Eye (tissue), 1 donor: ENCODE results near the gene LACRT.
"Not testable (repeated sequence)": the region's sequence is repeated elsewhere in the genome, so short reads cannot be mapped to it uniquely, and the experiment has no call there.

ENCODE experiments used
- DNase-seq: peaks from one replicate; pipeline ENCODE4 v3.0.0-alpha.2; 2015

Gene LACRT, protein sequence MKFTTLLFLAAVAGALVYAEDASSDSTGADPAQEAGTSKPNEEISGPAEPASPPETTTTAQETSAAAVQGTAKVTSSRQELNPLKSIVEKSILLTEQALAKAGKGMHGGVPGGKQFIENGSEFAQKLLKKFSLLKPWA

DNA sequence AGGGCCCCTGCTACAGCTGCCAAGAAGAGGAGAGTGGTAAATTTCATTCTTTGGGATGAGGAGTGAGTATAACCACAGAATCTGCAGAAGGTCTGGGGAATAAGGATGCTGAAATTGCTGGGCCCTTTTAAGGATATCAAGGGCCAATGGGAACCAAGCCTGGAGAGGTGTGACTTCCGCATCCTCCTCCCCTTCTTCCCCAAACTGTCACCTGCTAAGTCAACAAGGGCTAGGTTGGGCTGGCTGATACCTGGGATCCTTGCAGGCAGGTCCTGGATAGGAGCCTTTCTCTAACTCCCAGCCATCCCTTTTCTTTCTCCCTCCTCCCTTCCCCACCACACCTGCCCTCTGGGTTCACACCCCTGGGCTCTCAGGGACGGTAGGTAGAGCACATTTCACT lies at the start of gene LACRT:
Gene LACRT (minus strand): TSS at position 101 of the 400 bp plus-strand sequence. CDS start 54 bp downstream, at position 47.
- DNase-seq, result no peak

DNA sequence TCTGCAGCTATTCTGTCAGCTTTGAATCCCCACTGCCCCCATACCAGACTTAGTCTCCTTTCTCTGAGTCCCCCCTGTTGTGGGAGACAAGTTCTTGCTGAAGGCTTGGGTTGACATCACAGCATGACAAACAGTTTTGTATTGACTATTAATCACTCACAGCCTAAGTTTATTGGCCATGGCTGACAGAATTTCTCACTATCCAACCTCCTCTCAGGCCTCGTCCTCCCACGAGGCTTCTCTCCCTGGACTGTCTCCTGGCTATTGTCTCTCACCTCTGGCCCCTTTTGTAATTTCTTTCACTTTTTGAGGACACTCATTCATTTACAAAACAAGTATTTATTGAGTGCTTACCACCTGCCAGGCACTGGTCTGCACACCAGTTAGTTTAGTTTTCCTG lies 48.7 kb upstream of the LACRT start:
- DNase-seq, result no peak

DNA sequence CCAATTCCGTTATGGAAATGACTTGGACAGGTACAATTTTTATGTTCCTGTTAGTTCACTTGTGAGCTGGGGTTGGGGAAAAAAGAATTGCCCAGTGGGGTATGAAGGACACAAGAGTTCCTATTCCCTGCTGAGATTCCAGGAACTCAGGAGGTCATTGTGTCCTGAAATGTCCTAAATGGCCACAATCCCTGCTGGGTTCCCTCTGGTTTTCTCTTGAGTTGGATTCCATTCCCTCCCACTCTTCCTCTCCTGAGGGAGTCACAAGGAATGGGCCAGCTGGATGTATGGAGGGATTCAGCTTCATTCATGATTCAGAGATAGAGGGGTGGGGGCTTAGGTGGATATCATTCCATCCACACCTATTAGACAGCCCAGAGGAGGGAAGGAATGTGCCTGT lies 48.0 kb upstream of the LACRT start:
- DNase-seq, result no peak

DNA sequence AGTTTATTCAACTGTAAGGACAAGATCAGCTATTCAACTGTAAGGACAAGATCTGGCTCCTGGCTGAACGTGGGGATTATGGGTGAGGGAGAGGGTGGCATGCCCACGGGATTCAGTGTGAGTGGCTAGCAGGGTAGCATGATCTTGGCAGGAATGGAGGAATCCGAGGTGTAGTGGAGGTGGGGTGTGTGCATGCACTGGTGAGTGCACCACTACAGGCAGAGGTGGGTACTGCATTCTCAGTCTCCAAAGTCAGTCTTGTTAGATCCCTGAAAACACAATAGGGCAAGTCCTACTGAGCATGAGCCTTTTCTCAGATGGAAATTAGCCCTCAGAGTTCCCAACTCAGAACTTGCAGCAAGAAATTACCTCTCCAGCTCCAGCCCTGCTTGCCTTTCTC lies 45.7 kb upstream of the LACRT start:
- DNase-seq, result no peak

DNA sequence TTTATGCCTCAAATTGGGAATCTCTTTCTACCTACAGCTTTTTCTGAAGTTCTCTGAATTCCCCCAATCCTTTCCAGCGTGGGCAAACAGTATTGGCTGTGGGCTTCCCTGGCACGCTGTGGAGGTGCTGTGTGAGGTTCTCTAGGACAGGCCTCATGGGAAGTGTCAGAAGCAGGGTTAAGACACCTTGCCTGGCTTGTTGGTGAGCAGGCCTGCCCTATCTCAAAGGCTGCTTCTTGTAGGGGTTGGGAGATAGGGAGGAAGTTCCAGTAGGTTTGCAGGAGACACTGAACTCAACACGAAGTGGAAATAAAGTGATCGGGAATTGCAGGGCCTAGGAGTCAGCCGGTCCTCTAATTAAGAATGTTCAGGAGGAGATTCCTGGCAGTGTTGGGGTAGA lies 43.4 kb upstream of the LACRT start:
- no peak for DNase-seq

DNA sequence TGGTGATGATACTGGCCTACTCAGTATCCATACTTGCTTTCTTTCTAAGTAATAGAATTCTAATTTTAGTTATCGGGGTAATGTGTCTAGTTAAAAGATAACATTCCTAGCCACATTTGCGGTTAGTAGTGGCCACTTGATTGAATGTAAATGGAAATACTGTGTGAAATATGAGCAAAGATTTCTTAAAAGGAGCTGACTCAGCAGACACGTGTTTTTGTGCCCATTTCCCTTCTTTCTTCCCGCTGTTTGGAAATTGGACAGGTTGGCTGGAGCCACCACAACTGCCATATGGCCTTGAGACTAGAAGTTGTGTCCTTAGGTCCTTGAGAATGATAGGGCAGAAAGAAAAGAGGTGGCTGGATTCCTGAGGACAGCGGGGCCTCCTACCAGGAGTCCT lies 33.2 kb upstream of the LACRT start:
- no peak for DNase-seq

DNA sequence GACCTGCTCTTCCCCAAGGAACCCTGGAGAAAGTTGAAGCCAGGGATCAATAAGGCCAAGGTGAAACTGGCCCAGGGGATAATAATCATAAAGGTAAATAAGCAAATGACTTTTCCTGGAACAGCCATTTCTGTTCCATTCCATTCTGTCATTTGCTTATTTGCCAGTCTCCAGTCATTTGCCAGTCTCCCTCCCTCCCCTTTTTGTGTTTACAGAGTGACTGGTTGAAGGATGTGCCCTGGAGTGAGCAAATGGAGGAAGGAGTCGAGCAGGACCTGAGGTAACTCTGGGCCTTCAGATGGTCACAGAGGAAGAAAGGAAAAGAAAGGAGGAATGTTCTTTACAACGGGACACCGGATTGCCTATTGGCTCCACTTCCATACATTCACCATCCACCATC lies 31.3 kb upstream of the LACRT start:
- no peak for DNase-seq

DNA sequence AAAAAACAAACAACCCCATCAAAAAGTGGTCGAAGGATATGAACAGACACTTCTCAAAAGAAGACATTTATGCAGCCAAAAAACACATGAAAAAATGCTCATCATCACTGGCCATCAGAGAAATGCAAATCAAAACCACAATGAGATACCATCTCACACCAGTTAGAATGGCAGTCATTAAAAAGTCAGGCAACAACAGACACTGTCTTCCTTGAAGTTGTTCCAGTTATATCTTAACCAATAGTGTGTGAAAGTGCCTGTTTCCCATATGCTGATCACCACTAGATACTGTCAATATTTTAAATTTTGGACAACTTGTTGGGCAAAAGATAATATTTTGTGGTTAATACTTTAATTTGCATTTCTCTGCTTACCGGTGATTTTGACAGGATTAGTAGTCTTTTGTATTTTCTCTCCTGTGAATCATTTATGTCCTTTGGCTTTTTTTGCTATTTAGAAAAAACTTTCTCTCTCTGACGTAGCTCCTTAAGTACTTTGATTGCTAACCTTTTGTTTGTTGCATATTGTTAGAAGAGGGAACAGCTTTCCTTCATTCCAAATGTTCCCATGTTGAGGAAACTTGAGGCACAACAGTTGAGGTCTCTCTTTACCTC lies 30.4 kb upstream of the LACRT start:
- not testable (repeated sequence) for DNase-seq

DNA sequence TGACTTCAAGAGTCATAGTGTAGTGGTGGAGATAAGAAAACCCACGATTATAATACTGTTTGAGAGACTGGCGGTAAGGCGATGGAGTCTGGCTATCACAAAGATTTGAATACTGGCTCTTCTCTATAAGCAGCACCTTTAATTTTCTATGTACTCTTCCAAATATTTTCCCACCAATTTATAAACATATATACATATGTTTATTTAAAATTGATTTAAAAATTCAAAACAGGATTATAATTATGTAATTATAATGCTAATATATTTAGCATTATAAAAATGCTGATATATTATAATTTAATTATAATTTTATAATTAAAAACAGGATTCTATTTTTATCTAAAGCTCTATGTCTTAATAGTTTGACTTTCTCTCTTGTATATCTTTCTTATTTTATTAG lies 28.9 kb upstream of the LACRT start:
- no peak for DNase-seq

DNA sequence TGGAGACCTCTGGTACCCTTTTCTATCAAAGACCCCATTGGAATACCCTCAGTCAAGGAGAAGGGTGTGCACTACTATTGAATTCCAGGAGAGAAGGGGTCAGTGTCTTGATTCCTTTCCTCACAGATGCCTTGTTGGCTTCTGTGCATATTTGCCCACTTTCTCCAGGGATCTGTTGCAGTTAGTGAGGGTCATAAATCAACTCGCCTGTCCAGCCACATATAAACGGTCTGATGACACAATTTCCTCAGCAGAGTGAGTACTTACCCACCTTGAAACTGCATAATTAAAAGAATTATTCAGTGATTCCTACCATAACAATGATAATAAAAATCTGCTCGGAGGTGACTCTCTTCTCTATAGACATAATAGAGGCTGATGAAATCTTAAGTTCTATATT lies 27.3 kb upstream of the LACRT start:
- no peak for DNase-seq

DNA sequence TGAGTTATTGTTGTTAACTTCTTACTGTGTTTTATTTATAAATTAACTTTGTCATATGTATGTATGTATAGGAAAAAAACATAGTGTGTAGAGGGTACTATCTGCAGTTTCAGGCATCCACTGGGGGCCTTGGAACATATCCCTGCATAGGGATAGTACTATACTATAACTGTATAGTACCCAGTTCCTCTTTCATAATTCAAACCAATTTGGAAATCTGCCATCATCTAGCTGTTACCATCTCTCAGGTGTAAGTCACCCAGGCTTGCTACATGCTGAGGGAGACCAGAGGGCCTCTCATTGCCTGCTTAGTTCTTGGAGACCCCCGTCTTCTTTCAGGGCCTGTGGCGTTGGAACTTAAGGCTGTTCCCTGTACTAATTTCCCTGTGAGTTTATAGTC lies 26.4 kb upstream of the LACRT start:
- DNase-seq, result no peak

DNA sequence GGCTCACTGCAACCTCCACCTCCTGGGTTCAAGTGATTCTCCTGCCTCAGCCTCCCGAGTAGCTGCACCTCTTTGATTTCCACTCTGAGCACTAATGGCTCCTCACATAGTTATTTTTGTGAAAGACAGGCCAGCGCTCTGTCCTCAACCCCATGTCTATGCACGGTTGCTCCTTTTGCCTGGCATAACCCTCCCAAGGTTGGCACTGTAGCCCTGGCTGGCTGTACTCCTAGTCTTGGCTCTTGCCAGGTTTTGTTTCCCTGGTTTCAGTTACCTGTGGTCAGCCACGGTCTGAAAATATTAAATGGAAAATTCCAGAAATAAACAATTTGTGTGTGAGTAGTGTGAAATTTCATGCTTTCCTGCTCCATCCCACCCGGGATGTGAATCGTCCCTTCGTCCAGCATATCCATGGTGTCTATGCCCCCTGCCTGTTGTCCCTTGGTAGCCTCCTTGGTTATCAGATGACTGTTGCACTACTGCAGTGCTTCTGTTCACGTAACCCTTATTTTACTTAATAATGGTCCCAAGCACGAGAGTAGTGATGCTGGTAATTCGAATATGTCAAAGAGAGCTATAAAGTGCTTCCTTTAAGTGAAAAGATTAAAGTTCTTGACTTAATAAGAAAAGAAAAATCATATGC lies 25.7 kb upstream of the LACRT start:
- DNase-seq, result no peak

DNA sequence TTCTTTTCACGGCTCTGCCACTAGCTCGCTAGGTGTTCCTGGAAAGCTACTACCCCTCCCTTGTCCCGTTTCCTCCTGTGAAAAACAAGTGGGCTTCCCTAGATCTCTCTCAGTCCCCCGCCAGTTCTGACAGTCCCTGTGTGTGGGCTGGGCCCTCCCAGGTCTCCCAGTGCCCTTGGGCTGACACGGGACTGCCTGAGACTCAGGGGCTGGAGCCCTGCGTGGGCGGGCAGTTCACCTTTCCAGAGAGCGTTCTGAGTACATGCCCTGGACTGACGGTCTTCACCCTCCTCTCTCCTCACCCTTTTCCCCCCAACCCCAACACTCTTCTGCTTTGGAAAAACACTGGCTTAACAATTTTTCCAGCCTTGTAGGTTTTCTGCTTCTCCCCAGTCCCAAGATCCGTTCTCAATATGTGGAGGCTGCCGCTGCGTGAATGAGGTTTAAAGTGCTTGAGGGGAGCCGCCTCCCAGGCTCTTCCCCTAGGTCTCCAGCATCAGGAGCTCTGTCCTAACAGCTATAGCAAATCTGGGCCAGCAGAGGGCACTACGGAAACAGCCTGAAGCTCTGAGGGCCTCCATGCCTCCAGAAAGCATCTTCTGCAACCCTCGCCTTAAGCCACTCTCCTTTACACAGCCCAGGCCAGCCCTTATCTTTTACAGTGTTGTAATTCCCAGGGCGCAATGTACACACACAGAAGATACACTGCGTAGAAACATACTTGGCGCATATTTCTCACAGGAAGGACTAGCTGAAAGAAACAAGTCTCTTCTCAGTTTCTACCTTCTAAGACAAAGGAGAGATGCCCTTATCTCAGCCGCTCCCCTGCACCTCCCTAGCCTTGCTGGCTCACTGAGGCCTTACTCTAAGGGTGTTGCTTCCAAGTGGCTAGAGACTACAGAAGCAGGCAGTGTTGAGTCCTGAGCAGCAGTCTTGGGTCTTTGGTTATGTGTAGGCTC lies 23.9 kb upstream of the LACRT start:
- no peak for DNase-seq

DNA sequence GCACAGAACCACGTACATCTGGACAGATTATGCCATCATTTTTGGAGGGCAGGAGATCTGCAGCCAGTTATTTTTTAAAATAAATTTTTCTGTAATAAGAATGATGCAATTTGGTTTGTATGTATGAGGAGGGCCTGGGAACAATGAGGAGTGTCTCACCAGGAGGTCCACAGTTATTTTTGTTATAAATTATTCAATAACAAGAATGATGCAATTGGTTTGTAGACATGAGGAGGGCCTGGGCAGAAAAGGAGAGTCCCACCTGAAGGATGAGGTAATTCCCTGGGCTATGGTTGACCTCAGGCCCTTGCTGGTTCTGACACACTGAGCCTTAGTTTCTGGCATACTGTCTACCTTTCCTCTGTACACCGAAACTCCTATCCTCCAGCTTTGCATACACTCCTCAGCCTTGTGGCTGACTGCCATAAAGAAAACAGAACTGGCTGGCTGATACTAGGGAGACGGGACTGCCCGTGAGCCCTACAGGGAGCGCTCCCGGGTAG lies 22.5 kb upstream of the LACRT start:
- no peak for DNase-seq

DNA sequence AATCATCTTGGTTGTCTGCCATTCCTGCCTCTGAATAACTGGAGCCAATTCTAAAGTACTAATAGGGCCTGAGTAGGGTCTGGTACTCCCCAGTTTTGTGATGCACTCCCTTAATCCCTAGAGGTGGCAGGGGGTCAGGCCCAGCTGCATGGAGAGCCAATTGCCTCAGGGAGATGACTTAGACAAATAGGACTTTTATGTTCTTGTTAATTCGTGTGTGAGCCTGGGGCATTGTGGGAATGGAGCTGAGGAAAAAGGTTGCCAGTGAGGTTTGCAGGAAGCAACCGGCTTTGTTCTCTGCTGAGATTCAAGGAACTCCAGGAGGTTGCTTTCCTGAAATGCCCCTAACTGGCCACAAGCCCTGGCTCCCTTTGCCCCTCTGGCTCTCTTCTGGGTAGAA lies 20.2 kb upstream of the LACRT start:
- no peak for DNase-seq

DNA sequence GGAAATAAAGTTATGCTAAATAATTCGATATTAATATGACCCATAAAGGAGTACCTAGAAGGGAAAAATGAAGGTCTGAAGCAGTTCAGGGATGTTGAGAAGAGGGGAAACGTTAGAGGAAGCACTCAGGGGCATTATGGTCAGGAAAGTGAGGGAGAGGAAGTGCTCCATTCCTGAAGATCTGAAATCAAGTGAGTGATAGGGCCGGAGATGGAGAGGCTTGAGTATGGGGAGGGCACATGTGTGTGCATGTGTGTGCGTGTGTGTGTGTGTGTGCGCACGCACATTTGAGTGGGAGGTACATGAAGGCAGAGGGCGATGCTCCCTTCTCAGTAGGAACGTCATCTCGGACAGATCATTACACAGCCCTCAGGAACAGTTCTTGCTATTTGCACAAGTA lies 18.3 kb upstream of the LACRT start:
- DNase-seq, result no peak

DNA sequence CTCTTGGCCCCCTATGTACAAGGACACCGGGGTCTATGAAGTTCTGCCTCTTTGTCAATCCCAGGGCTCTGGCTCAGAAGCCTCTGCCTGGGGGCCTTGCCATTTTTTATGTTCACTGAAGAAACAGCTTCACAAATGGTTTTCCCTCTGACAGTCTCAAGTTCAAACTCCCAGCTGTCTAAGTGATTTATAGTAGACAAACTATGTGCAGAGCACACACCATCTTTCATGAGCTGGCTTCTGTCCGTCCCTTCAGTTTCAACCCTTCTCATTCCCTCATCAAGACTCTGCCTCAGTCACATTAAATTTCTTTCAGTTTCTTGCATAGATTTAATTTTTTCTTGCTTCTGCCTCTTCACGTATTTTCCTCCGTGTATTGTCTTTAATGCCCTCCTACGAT lies 16.2 kb upstream of the LACRT start:
- no peak for DNase-seq

DNA sequence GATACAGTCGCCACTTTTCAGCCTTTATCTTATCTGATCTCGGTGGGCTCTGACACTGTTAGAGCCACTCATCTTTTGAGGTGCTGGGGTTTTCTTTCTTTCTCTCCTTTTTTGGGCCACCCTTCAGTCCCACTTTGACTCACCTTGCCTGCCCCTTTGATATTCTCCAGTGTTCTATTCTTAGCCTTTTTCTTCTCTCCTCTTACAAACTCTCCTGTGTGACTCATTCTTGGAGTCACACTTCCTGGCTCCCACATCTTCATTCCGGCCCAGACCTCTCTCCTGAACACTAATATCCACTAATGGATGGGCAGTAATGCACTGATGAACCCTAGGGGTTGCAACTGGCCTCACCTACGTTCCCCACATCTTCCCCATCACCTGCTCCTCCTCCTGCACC lies 15.7 kb upstream of the LACRT start:
- no peak for DNase-seq

DNA sequence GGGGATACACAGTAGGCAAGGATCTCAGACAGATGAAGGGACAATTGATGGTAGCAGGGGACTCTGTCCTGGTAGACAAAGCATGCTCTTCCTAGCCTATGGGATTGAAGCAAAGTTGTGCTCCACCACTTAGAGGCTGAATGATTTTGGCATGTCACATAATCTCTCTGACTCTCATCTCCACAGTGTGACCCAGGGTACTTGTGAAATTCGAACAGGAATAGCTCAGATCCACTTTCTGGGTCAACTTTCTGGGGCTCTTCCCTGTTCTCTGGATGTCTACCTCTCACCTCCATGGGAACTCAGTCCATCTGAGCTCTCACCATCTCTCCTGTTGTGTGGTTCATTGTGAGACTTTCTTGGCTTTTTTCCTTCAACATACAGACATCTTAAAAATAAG lies 15.1 kb upstream of the LACRT start:
- no peak for DNase-seq

DNA sequence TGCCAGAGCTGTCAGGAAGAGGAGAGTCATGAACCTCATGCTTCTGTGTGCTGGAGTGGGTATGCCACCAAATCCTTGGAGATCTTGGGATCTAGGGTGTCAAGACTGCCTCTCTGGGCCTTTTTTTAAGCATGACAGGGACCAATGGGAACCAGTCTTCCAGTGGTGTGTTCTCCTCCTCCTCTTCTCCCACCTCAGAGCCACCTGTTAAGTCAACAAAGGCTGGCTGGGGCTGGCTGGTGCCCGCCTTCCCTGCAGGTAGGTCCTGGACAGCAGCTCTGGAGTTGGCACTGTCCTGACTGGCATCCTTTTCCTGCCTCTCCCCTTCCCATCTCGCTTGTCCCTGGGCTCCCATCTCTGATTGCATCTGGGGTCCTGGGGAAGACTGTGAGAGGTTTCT lies 13.6 kb upstream of the LACRT start, which contains the start of gene DCD:
Gene DCD (minus strand): TSS at position 101 of the 400 bp plus-strand sequence. CDS start 62 bp downstream, at position 39.
- DNase-seq, result no peak

DNA sequence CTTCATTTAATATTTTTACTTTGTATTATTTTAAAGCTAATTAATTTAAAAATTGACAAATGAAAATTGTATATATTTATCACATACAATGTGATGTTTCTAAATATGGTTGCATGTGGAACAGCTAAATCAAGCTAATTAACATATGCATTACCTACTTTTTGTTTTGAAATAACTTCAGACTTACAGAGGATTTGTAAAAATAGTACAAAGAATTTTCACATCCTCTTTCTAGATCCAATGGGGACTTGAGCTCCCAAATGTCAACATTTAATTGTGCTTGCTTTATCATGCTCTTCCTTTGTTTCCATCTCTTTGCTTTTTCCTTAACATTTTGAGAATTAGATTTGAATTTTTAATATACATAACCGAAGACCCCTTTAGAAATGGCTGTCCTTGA lies 6.9 kb upstream of the LACRT start:
- no peak for DNase-seq

DNA sequence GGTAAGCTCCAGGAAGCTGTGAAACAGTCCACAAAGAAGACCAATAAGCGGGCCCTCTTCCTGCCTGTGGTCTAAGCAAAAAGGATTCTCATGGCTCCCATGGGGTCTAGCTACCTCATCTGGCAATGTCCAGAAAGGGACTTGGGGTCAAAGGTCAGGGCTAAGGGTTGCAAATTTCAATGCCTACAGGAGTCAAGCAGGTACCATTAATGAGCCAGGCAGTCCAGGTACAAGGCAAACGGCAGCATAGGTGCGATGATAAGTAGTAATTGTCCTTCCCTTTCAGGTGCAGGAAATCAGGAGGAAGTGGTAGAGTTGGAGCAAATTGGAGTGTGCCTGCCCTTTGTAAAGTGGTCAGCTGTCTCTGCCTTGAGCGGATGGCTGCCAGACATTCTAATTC lies 6.4 kb upstream of the LACRT start:
- no peak for DNase-seq

DNA sequence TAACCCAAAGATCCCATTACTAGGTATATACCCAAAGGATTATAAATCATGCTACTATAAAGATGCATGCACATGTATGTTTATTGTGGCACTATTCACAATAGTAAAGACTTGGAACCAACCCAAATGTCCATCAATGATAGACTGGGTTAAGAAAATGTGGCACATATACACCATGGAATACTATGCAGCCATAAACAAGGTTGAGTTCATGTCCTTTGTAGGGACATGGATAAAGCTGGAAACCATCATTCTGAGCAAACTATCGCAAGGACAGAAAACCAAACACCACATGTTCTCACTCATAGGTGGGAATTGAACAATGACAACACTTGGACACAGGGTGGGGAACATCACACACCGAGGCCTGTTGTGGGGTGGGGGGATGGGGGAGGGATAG lies 4.4 kb upstream of the LACRT start:
- DNase-seq, result not testable (repeated sequence)
